Activated CD8-positive, alpha-beta memory T cell treated with anti-CD3 and anti-CD28 coated beads for 48 hours (primary cell): ENCODE measurements around the gene RALGPS2.
"Not testable (repeated sequence)": the region's sequence is repeated elsewhere in the genome, so short reads cannot be mapped to it uniquely, and the experiment has no call there.

Experiments used
- DNase-seq, 3 experiments: peaks; one replicate each; pipeline ENCODE4 v3.0.0-alpha.2; 2020; ENCODE audit warnings: low read depth in 2 of 3, low spot score in 2 of 3

Gene RALGPS2

DNA sequence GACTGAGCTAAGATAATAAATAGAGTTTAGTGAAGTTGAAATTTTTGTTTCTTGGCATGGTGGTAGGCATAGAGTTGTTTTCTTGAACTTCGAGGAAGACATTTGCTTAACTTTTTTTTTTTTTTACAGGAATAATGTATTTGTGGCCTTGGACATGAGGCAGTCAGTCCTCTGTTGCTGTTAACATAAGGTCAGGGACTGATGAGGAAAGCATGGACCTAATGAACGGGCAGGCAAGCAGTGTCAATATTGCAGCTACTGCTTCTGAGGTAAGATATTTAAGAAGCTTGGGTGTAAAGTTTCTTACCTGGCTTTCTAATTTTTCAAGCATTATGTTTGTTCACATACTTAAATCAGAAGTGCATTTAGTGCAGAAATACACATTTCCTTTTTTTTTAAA lies 51.5 kb downstream of the RALGPS2 start:
- DNase-seq: no peak

DNA sequence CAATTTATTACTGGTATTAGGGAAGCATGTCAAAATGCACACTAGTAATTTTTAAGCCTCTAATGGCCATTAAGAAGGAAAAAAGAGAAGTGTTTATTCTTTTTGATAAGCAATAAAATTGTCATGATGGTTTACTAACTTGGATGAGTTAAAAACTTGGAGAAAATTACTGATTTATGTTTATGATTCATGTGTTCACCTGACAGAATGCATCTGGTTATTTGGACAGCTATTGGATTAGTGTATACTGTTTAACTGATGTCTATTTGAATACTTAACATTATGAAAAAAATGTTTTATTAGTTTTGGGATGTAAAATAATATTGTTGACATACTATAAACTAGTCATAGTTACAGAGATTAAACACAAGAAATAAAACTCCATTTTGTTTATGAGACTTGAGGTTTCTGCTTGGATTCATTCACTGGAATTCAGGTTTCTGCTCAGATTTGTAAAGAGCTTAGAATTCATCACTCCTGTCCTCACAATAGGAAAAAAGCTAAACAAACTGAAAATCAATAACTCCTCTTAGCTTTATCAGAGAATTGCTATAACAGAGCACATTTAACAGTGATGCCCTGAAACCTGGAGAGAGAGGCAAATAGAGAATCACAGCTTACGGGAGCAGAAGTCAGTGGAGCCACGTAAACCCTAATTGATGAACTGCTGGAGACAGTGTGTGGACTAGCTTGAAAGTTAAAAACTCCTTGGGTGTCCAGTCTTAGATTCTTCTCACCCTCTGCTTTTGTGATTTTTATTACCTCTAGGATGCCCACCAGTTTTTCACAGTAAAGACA lies 56.7 kb downstream of the RALGPS2 start:
- DNase-seq: no peak

DNA sequence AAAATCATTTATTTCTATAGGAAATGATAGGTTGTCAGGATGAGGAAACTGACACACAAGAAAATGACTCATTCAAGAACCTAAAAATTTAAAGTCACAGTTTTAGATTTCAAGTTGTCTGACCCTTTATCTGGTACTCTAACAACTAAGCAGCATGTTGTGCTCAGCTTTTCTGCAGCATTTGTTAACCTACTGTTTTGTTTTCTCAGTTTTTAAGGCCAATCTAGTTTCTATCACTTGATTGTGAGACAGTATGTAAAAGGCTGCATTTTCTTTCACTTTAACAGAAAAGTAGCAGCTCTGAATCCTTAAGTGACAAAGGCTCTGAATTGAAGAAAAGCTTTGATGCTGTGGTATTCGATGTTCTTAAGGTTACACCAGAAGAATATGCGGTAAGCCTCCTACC lies 59.1 kb downstream of the RALGPS2 start:
- no peak for DNase-seq

DNA sequence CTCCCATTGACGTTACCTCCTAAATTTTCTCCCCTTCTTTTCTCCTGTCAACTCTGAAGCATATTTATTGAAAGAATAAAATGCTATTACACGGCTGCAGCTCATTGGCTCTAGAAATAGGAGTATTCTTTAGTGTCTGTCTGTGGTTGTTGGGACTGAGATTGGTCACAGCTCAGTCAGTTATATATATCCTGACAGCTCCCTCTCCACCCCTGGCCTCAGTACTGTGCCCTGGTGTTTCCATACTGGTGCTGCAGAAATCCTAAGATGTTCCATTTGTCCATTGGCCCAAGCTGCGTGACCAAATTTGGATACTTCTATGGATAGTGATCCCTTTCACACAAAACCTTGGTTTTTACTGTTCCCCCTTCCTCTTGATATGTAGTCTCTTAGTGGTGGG lies 67.3 kb downstream of the RALGPS2 start:
- DNase-seq: no peak

DNA sequence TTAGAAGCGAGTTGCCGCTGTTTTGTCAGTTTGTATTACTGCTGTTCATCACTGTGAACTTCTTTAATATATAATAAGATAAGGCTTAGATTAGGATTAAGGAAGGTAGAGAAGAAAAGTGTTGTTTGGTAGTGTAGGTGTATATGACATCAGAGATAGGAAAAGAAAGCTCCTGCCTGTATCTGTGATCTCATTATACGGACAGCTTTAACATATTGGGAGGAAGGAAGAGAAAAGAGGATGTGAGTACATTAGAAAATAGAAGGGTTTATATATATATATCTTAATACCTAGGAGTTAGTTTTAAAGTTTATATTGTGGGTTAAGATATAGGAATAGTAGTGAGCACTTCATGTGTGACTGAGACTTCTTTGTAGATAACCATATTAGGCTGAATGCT lies 71.0 kb downstream of the RALGPS2 start:
- no peak for DNase-seq

DNA sequence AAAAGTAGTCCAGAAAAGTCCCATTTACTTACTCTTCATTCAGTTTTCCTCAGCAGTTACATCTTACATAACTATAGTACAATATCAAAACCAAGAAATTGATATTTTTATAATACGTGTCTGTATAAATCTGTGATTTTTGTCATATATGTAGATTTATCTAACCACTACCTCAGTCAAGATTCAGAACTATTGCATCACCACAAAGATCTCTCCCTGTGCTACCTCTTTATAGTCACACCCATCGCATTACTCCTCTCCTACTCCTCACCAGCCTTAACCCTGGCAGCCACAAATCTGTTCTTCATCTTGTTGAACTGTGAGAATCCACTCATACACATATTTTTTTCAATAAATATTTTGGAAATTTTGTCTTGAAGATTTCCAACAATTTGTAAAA lies 72.5 kb downstream of the RALGPS2 start:
- DNase-seq: no peak

DNA sequence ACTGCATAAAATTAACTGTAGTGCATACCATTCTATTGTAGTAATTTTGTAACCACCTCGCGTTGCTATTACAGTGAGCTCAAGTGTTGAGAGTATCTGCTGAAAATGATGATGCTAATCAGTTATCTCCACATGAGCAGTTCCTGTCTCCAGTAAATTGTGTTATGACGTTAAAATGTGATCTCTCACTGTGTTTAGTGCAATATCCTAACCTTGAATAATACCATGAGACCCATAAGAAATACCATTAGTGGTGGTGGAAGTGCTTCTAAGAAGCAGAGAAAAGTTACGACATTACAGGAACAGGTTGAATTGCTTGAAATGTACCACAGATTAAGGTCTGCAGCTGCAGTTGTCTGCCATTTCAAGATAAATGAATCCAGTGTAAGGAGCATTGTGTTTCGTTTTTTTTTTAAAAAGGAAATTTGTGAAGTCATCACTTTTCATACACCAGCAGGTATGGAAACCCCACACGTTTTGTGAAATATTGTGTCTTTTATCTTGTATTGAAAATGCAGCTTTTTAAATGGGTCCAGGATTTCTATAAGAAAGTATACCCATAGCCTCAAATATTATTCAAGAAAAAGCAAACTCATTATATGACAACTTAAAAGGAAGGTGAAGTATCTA lies 73.3 kb downstream of the RALGPS2 start:
- DNase-seq: no peak

DNA sequence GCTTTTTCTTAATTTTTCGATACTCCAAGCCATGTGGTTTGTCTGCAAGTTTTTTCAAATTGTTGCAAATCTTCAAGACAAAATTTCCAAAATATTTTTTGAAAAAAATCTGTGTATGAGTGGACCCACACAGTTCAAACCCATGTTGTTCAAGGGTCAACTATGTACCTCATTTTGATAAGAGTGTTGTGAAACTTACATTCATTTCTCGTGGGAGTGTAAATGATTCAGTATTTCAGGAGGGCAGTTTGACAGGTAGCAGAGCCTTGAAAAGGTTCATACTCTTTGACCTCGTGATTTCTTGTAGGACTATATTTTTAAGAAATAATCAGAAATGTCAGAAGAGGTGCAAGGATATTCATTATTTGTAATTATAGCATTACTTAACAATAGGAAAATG lies 77.8 kb downstream of the RALGPS2 start:
- DNase-seq: no peak

DNA sequence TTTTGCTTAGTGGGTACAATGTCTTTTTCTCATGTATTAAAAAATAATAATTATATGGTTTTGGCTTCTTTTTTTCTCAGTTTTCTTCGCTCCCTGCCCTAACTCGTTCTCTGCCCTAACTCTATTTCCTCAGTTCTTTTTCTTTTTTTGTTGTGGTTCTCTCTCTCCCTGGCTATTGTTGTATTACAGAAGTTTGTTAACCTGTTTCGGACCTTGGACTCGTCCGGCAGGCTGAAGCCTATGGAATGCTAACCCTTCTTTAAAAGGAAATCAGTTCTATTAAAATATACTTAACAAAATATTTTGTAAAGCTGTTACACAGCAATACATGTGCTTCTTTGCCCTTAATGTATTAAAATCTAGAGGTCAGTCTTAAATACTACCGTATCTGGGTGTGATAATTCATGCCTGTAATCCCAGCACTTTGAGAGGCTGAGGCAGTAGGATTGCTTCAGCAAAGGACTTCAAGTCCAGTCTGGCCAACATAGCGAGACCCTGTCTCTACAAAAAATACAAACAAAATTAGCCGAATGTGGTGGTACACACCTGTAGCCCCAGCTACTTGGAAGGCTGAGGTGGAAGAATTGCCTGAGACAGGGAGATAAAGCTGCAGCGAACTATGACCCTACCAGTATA lies 81.7 kb downstream of the RALGPS2 start:
- DNase-seq: no peak

DNA sequence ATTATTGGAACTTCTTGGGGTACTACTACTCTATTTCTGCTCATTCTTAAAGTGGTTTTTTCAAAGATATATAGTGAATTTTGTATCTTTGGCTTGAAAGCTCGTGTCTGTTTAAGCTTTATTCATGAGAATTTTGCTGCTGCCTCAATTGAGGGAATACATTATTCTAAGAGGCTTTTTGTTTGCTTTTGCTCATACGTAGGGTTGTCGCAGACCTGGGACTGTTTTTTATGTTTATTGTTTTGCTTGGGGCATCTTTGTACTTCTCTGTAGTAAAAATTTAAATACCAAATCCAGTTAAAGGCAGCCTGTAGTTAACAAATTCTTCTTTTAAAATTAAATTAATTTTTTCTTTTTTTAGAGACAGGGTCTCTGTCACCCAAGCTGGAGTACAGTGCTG lies 83.5 kb downstream of the RALGPS2 start:
- no peak for DNase-seq

DNA sequence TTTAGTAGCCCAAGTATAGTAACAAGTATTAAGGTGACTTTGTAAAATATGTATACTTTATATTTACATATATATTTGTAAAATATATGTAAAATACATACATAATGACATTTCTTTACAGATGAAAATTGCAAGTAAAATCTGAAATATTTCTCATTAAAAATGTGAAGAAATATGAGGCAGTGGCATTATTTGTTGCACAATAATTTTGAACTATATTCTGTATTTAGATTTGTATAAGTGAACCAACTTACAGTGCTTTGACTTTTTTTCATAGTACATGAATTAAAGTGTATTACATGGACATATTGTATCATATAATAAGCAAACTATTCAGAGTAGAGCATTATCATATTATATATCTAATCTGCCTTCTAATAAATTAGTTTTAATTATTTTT lies 85.5 kb downstream of the RALGPS2 start:
- DNase-seq: no peak

DNA sequence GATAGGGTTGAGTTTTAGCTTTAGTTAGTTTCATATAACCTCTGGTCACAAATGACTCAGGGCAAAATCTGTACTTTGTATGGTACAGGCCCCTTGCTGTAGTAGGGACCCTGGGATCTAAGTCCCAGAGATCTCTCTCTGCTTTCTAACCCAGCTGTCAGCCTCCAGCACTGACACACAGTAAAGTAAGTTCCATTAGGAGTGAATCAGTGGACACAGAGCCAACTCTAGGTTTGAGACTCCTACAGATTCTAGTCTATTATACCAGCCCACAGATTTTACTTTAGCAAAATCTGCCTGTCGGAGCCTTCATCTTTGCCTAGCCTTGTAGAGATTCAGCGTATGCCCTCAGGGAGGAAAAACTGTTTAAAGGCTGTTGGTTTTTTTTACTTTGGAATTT lies 93.4 kb downstream of the RALGPS2 start:
- no peak for DNase-seq

DNA sequence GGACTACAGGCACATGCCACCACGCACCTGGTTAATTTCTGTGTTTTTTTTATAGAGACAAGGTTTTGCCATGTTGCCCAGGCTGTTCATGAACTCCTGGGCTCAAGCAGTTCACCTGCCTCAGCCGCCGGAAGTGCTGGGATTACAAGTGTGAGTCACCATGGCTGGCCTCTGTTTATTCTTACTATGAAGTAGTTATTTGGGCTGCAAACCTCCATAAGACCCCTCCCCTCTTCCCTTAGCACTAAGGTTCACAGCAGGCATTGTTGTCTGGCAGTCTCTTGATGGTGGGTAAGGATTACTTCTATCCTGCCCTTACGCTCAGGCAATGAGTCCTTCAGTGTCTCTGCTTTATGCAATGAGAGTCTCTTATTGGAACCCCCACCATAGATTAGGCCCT lies 94.1 kb downstream of the RALGPS2 start:
- DNase-seq: no peak

DNA sequence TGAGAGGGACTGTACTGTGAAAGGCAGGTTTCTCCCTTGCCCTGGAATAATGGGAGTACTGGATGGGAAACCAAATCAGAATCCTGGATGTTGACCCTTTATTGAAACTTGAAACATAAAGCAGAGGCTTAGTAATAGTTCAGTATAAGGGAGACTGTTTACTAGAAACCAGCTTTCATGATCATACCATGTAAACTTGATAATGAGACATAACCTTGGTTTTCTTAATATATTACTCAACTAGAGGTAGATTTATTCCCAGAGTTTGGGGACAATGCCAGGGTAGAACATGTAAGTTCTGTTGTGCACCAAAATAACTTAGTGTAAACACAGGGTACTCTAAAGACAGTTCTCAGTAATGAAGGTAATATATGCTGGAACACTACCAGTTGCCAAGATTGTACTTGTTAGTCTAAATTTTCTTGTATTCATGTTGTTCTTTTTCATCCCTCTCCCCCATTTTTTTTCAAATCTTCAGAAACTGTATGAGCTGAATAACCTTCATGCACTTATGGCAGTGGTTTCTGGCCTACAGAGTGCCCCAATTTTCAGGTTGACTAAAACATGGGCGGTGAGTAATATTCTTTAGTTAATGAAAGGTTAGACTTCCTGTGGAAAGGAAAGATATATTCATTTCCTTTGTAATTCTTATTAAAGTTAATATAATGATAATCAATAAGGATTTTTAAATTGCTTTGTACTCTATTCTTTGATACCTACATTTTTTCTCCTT lies 96.3 kb downstream of the RALGPS2 start:
- DNase-seq: no peak

DNA sequence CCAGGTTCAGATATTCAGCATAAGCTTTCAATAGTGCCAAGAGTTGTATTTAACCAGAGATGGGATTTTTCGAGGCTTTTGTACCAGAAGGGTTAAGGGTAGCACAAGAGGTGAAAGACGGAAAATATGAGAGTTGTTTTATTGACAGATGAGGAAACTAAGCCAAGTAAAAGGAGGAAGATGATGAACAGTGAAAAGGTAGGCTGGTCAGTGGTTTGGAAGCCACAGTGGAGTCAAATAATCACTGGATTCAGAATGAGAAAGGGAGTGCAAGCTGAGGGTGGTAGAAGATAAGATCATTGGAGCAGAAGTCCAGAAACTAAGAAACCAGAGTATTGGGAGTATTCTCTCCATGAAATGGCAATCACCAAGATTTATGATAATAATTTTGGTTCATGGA lies 100.1 kb downstream of the RALGPS2 start:
- no peak for DNase-seq

DNA sequence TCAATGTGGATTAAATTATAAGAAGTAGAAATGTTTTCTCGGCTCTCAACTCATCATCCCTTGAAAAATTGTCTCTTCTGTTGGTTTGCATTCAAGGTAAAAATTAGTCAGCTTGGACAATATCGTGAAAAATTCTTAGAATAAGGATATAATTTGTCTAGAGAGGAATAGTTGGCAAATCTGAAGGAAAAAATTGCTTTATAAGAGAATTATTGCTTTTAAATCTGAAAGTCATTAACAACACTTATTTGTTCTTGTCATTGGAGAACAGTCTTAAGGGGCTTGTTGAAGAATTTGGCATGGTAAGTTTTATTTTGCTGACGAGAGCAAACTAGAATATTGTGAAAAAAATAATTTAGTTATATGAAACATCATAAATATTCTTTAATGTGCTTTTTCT lies 119.4 kb downstream of the RALGPS2 start:
- DNase-seq: no peak

DNA sequence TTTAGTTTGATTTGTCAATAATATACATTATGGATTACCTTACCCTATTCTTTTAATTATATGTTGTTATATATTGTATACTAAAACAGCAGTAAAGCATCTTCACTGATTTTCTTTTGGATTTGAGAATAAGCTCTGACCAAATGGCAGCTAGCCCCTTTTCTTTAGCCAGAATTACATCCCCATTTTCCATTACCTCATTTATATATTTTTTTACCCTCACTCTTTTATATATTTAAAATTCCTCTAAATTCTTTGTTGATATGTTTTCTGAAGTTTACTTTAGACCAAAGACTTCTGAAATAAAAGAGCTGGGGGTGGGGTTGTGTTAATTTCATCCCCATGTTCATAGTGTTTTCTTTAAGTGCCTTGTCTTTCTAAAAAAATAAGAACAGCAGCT lies 121.3 kb downstream of the RALGPS2 start:
- DNase-seq: no peak

DNA sequence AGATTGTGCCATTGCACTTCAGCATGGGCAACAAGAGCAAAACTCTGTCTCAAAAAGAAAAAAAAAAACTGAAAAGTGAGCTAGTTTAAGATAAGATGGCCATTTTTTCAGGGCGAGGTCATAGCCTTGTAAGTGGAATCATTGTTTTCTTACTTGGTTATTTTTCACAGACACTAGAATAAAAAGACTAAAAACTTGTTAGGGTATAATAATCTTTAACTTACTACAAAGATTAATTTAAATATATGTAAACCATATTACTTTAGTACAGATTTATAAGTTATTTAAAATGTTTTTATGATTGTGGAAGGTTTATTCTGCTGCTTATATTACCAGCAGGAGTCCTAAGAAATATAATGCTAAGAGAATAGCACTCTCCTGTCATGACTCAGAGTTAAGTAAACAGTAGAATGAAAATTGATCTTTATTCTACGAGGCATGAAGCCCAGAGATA lies 122.4 kb downstream of the RALGPS2 start:
- no peak for DNase-seq

DNA sequence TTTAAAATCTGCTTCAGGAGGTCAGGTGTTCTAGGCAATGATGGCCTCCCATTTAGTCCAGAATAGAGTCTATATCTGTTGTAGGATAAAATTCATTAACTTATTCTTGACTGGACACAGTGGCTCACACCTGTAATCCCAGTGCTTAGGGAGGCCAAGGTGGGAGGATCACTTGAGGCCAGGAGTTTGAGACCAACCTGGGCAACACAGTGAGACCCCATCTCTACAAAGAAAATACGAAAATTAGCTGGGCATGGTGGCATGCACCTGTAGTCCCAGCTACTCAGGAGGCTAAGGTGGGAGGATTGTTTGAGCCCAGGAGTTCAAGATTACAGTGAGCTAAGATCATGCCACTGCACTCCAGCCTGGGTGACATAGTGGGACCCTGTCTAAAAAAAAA lies 122.9 kb downstream of the RALGPS2 start:
- not testable (repeated sequence) for DNase-seq

DNA sequence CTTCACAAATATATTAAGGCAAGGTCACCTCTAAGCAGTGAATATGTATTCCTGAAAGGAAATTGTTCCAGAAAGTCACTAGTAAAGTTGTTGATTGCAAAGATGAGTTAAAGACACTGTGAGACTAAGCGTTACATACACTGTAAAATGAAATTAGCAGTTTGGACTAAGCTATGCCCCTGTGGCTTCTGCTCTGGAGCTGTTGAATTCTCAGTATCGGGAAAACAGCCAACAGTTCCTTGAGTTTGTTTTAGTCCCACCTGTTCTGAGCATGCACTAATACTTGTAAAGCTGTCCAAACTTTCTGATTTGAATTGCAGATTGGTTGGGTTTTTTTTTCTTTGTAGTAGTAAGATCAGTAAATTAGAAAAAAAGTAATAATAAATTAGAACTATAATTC lies 124.9 kb downstream of the RALGPS2 start:
- no peak for DNase-seq

DNA sequence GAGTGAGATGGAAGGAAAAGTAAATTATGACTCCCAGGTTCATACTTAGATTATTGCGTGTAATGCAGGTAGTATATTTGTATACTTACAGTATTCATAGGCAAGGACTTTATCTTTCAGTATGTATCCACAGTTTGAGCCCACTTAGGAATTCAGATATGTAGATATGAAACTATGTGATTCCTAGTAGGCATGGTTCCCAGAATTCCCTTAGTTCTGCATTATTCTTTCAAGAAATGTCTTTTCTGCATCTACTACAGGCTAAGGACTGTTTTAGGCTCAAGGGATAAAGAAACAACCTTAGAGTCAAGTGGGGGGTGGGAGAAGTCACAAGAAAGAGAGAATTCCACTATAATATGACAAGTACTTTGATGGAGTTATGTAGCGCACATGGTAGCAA lies 132.1 kb downstream of the RALGPS2 start:
- no peak for DNase-seq

DNA sequence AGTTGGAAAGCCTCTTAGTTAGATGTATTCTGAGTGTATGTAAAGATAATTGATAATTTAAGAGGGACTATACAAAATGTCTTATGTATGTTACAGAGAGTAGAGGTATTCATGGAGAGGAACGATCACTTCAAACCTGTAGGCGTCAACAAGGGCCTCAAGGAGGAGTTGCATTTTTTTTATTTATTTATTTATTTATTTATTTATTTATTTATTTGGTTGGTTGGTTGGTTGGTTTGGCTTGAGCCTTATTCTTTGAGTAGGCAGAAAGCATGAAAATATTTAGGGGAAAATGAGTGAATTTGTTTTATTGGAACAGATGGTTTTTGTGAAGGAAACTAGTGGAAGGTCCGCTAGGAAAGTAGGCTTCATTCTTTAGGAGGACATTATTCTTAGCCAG lies 137.4 kb downstream of the RALGPS2 start:
- no peak for DNase-seq
